ENCODE data around the gene CLIC3.

Gene CLIC3

GRCh38 chr9:136954270-136955083 is 41.9 kb downstream of the CLIC3 start:
- DNase-seq (ENCODE audit: low read depth), result no peak
- no peak for TF ChIP-seq CTCF (IDR thresholded peaks at IDR 0.05; ENCODE audit: control insufficient read depth, insufficient read depth, low read depth, low read length, missing control alignments)
- H3K4me3 ChIP-seq (ENCODE audit: control insufficient read depth, low read depth, low read length), result no peak overlapping the region

GRCh38 chr9:136953771-136954269 is 42.5 kb downstream of the CLIC3 start:
- no peak for DNase-seq (ENCODE audit: low read depth)
- H3K4me3 ChIP-seq (ENCODE audit: control insufficient read depth, low read depth, low read length), result no peak overlapping the region
- no peak for TF ChIP-seq CTCF (IDR thresholded peaks at IDR 0.05; ENCODE audit: control insufficient read depth, insufficient read depth, low read depth, low read length, missing control alignments)

- no peak for DNase-seq (ENCODE audit: low read depth)
- H3K4me3 ChIP-seq (ENCODE audit: control insufficient read depth, low read depth, low read length), result no peak overlapping the region
- TF ChIP-seq CTCF (IDR thresholded peaks at IDR 0.05; ENCODE audit: control insufficient read depth, insufficient read depth, low read depth, low read length, missing control alignments), result no peak
Measured at GRCh38 chr9:136952876-136953770, 43.2 kb downstream of the CLIC3 start.

- no peak for TF ChIP-seq CTCF (IDR thresholded peaks at IDR 0.05; ENCODE audit: control insufficient read depth, insufficient read depth, low read depth, low read length, missing control alignments)
- DNase-seq (ENCODE audit: low read depth), result no peak
- no peak overlapping the region for H3K4me3 ChIP-seq (ENCODE audit: control insufficient read depth, low read depth, low read length)
Measured at GRCh38 chr9:136952321-136952850, 44.0 kb downstream of the CLIC3 start.

- TF ChIP-seq CTCF (IDR thresholded peaks at IDR 0.05; ENCODE audit: control insufficient read depth, insufficient read depth, low read depth, low read length, missing control alignments), result no peak
- no peak within 1 kb of the TSS for H3K4me3 ChIP-seq (ENCODE audit: control insufficient read depth, low read depth, low read length)
- no peak for DNase-seq (ENCODE audit: low read depth)
Measured at GRCh38 chr9:136951541-136952320, 44.6 kb downstream of the CLIC3 start, which contains the start of gene LCN12. Gene LCN12 (plus strand): TSS chr9:136952273. CDS start chr9:136952328, 55 bp downstream.

Measured in AG09309 (cell line).